GM12878 (cell line): ENCODE data around the gene MBD2. TPM values are rescaled to one million over a fixed set of nuclear protein-coding genes. Genes with fewer than 3 reads are reported as not detected.
A peak's percentile ranks its signal among the peaks of the same experiment; 100 is the strongest.

Source experiments
- BRCA1 ChIP-seq: IDR thresholded peaks from 2 replicates; pipeline ENCODE4 v1.6.1; 2011; ENCODE audit warnings: low read depth, low read length, improper control_type of control experiment
- CHD2 ChIP-seq: IDR thresholded peaks from 2 replicates; pipeline ENCODE4 v1.6.1; 2011; ENCODE audit warnings: low read depth, low read length, improper control_type of control experiment, borderline replicate concordance
- CHD4 ChIP-seq: fragments of 200-600 bp; sonication (generic); IDR thresholded peaks from 2 replicates; pipeline ENCODE4 v1.6.1; 2016; ENCODE audit warnings: mild to moderate bottlenecking
- DPF2 ChIP-seq: fragments of 450-650 bp; IDR thresholded peaks from 2 replicates; pipeline ENCODE4 v1.6.1; 2017; ENCODE audit warnings: mild to moderate bottlenecking
- FOS ChIP-seq: IDR thresholded peaks from 3 replicates; pipeline ENCODE4 v1.6.1; 2011; ENCODE audit warnings: borderline replicate concordance; ENCODE audit not compliant: insufficient read length; ENCODE audit errors: extremely low read depth
- FOXM1 ChIP-seq: IDR thresholded peaks from 2 replicates; pipeline ENCODE4 v1.6.1; 2012; ENCODE audit warnings: low read depth, mild to moderate bottlenecking, inconsistent platforms, low read length, moderate library complexity
- GABPA ChIP-seq: IDR thresholded peaks from 2 replicates; pipeline ENCODE4 v1.6.1; 2014; ENCODE audit warnings: antibody characterized with exemption, low read depth, mild to moderate bottlenecking, inconsistent platforms
- HDAC2 ChIP-seq: fragments of 200-600 bp; sonication (generic); IDR thresholded peaks from 2 replicates; pipeline ENCODE4 v1.6.1; 2017
- HDGF ChIP-seq: fragments of 450-650 bp; IDR thresholded peaks from 2 replicates; pipeline ENCODE4 v1.6.1; 2016; ENCODE audit warnings: antibody characterized with exemption
- IKZF1 ChIP-seq: fragments of 450-650 bp; conservative IDR thresholded peaks from 2 replicates; pipeline ENCODE4 v1.6.1; 2017; ENCODE audit warnings: antibody characterized with exemption, mild to moderate bottlenecking
- KAT2A ChIP-seq: conservative IDR thresholded peaks from 2 replicates; pipeline ENCODE4 v1.6.1; 2011; ENCODE audit warnings: low read depth, low read length; ENCODE audit not compliant: control insufficient read depth
- LARP7 ChIP-seq: fragments of 450-650 bp; IDR thresholded peaks from 2 replicates; pipeline ENCODE4 v1.6.1; 2017; ENCODE audit warnings: mild to moderate bottlenecking
- MTA3 ChIP-seq: IDR thresholded peaks from 2 replicates; pipeline ENCODE4 v1.6.1; 2012; ENCODE audit warnings: low read length, inconsistent platforms, borderline replicate concordance
- NFIC ChIP-seq: IDR thresholded peaks from 2 replicates; pipeline ENCODE4 v1.6.1; 2012; ENCODE audit warnings: low read depth, mild to moderate bottlenecking, inconsistent platforms, low read length, moderate library complexity
- NFXL1 ChIP-seq: fragments of 450-650 bp; IDR thresholded peaks from 2 replicates; pipeline ENCODE4 v1.6.1; 2017; ENCODE audit warnings: antibody characterized with exemption, mild to moderate bottlenecking, borderline replicate concordance
- NR2C2 ChIP-seq: IDR thresholded peaks from 2 replicates; pipeline ENCODE4 v1.6.1; 2011; ENCODE audit warnings: borderline replicate concordance, low read depth; ENCODE audit not compliant: control insufficient read depth, insufficient read length
- POU2F2 ChIP-seq: IDR thresholded peaks from 3 replicates; pipeline ENCODE4 v1.6.1; 2011; ENCODE audit warnings: low read depth, mild to moderate bottlenecking, low read length, borderline replicate concordance
- RFX5 ChIP-seq: IDR thresholded peaks from 2 replicates; pipeline ENCODE4 v1.6.1; 2011; ENCODE audit warnings: low read depth, low read length, improper control_type of control experiment
- SIN3A ChIP-seq: IDR thresholded peaks from 2 replicates; pipeline ENCODE4 v1.6.1; 2012; ENCODE audit warnings: low read depth, low read length, improper control_type of control experiment
- SP1 ChIP-seq: IDR thresholded peaks from one replicate; pipeline ENCODE4 v1.6.1; 2011; ENCODE audit warnings: low read depth, low read length
- SRF ChIP-seq, 2 experiments: IDR thresholded peaks; 2 replicates each; pipeline ENCODE4 v1.6.1; 2011; ENCODE audit warnings: low read depth in 2 of 2, low read length in 2 of 2, mild to moderate bottlenecking in 1 of 2, moderate library complexity in 1 of 2
- TCF3 ChIP-seq: IDR thresholded peaks from 2 replicates; pipeline ENCODE4 v1.6.1; 2012; ENCODE audit warnings: low read depth, mild to moderate bottlenecking, low read length, borderline replicate concordance; ENCODE audit not compliant: insufficient read depth
- WRNIP1 ChIP-seq: IDR thresholded peaks from 2 replicates; pipeline ENCODE4 v1.6.1; 2011; ENCODE audit warnings: low read depth, low read length, improper control_type of control experiment, borderline replicate concordance
- ZBED1 ChIP-seq: IDR thresholded peaks from 2 replicates; pipeline ENCODE4 v1.6.1; 2016; ENCODE audit warnings: borderline replicate concordance
- ZNF207 ChIP-seq: fragments of 450-650 bp; IDR thresholded peaks from 2 replicates; pipeline ENCODE4 v1.6.1; 2014; ENCODE audit warnings: antibody characterized with exemption, mild to moderate bottlenecking, borderline replicate concordance
- ZNF24 ChIP-seq: fragments of 450-650 bp; IDR thresholded peaks from 2 replicates; pipeline ENCODE4 v1.6.1; 2017; ENCODE audit warnings: antibody characterized with exemption, mild to moderate bottlenecking
- polyA plus RNA-seq, 11 experiments: library from polyadenylated mRNA; depleted of rRNA in 4 of 11; unstranded in 6 of 11; stranded (reverse) in 5 of 11; fragments of >200 nt; fragmentation: Nextera tagmentation in 4 of 11; fragmentation: Illumina TruSeq in 1 of 11; extraction: Ambion mirVana in 4 of 11; extraction: Trizol in 1 of 11; gene quantifications; 1 replicate in 1 of 11; 2 replicates in 10 of 11; pipeline versions ENCODE4 v1.2.1 to v1.2.3, GENCODE V29; 2011 to 2016; ENCODE audit warnings: inconsistent platforms in 2 of 11, missing spikeins in 2 of 11, low read depth in 1 of 11
- total RNA-seq, 4 experiments: library from RNA; depleted of rRNA in 3 of 4; stranded (reverse); fragments of >200 nt in 3 of 4; fragmentation: Illumina TruSeq in 1 of 4; extraction: Trizol in 1 of 4; gene quantifications; 2 replicates each; pipeline versions ENCODE4 v1.2.1 to v1.2.3, GENCODE V29; 2013 to 2021
- TF ChIP-seq, protein P1 (sequence below): IDR thresholded peaks from 2 replicates; pipeline ENCODE4 v1.6.1; 2012; ENCODE audit warnings: mild to moderate bottlenecking, low read depth, low read length

The MBD2 gene
- total and polyA plus RNA-seq, 10 of the 15 experiments (the other 5 are each of a cell fraction or from before 2014, with no cell fraction given): 24.1 to 276 (median 57.9) TPM

- TF ChIP-seq MTA3: no peak
- no peak; the same call in 1 of the 2 replicates for TF ChIP-seq NFIC
- TF ChIP-seq RFX5: no peak
- TF ChIP-seq ZBED1: no peak
- TF ChIP-seq CHD2: no peak
- no peak for TF ChIP-seq DPF2
- TF ChIP-seq IKZF1: no peak
- TF ChIP-seq WRNIP1: no peak
- TF ChIP-seq GABPA: no peak
- TF ChIP-seq CHD4: no peak
- TF ChIP-seq SIN3A: no peak
- no peak for TF ChIP-seq BRCA1
- no peak for TF ChIP-seq LARP7
- no peak for TF ChIP-seq SRF (IDR thresholded peaks at IDR 0.05; ENCODE audit: low read depth in 2 of 2, low read length in 2 of 2)
- 0 out of 2 replicates have a peak, but pooled peaks have one; percentile 24 for TF ChIP-seq FOXM1
- TF ChIP-seq NR2C2: no peak
- no peak for TF ChIP-seq POU2F2
- TF ChIP-seq KAT2A: no peak
- TF ChIP-seq ZNF24: no peak
- no peak for TF ChIP-seq ZNF207
- no peak for TF ChIP-seq HDAC2
- TF ChIP-seq TCF3: no peak
- no peak for TF ChIP-seq SP1
- TF ChIP-seq NFXL1: no peak
- TF ChIP-seq, protein P1, sequence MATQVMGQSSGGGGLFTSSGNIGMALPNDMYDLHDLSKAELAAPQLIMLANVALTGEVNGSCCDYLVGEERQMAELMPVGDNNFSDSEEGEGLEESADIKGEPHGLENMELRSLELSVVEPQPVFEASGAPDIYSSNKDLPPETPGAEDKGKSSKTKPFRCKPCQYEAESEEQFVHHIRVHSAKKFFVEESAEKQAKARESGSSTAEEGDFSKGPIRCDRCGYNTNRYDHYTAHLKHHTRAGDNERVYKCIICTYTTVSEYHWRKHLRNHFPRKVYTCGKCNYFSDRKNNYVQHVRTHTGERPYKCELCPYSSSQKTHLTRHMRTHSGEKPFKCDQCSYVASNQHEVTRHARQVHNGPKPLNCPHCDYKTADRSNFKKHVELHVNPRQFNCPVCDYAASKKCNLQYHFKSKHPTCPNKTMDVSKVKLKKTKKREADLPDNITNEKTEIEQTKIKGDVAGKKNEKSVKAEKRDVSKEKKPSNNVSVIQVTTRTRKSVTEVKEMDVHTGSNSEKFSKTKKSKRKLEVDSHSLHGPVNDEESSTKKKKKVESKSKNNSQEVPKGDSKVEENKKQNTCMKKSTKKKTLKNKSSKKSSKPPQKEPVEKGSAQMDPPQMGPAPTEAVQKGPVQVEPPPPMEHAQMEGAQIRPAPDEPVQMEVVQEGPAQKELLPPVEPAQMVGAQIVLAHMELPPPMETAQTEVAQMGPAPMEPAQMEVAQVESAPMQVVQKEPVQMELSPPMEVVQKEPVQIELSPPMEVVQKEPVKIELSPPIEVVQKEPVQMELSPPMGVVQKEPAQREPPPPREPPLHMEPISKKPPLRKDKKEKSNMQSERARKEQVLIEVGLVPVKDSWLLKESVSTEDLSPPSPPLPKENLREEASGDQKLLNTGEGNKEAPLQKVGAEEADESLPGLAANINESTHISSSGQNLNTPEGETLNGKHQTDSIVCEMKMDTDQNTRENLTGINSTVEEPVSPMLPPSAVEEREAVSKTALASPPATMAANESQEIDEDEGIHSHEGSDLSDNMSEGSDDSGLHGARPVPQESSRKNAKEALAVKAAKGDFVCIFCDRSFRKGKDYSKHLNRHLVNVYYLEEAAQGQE: no peak
- no peak for TF ChIP-seq HDGF
- TF ChIP-seq FOS: no peak
Observed at GRCh38 chr18:54220406-54220805, 4.1 kb downstream of the MBD2 start (continued).
